Heart left ventricle (tissue), 13 donors: ENCODE results near the gene LIN52.

Experiments used
- POLR2A ChIP-seq, 2 donors: fragments of 450-650 bp; IDR thresholded peaks; one replicate each; pipeline ENCODE4 v1.6.1; 2017; ENCODE audit warnings: antibody characterized with exemption in 2 of 2, mild to moderate bottlenecking in 2 of 2, moderate library complexity in 2 of 2
- TF ChIP-seq, protein P1 (sequence below), 12 donors: fragments of 200-600 bp; sonication (generic) in 4 of 12; IDR thresholded peaks; one replicate each; pipeline versions ENCODE4 v1.5.0 to v1.8.0; 2018 to 2022; ENCODE audit warnings: antibody characterized with exemption in 12 of 12, mild to moderate bottlenecking in 5 of 12
- donor health status: ischemic (EF 13 %, LVEDD 7.1; RV severe dilation, severe dysfunction).
- donor health status: DM: no; HTN: yes; CAD: no.
- donor health status: DM: no; HTN: no; CAD: no.
- donor health status: ischemic (EF 25% LVEDD 6.9; RV normal size, moderate dysfunction).
- donor health status: ischemic (EF 25% LVEDD 5.7; RV mildly dilated, moderate dysfunction).
- donor health status: ischemic (EF 35%, LVEDD 5.7; RV mildly dilated, moderate dysfunction).
- donor health status: nonischemic (EF 11% LVEDD 7.7; RV severe dilation, severe dysfunction).
- donor health status: DM: yes; HTN: yes; CAD: no.
- donor health status: PGD.
- donor health status: ischemic (EF 29% LVEDD 5.4; RV normal size, mild dysfunction).
- donor health status: nonischemic (EF 23%, LVEDD 6.1; RV moderate dilation, normal function).

DNA sequence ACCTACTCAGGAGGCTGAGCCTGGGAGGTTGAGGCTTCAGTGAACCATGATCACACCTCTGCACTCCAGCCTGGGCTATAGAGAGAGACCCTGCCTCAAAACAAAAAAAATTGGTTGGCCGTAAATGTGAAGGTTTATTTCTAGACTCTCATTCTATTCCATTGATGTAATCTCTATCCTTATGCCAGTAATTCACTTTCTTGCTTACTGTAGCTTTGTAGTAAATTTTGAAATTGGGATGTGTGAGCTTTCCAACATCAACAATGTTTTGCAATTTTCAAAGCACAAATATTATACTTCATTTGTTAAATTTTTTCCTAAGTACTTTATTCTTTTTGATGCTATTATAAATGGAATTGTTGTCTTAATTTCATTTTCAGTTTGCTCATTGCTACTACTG lies 24.6 kb downstream of the LIN52 start:
- TF ChIP-seq, protein P1, sequence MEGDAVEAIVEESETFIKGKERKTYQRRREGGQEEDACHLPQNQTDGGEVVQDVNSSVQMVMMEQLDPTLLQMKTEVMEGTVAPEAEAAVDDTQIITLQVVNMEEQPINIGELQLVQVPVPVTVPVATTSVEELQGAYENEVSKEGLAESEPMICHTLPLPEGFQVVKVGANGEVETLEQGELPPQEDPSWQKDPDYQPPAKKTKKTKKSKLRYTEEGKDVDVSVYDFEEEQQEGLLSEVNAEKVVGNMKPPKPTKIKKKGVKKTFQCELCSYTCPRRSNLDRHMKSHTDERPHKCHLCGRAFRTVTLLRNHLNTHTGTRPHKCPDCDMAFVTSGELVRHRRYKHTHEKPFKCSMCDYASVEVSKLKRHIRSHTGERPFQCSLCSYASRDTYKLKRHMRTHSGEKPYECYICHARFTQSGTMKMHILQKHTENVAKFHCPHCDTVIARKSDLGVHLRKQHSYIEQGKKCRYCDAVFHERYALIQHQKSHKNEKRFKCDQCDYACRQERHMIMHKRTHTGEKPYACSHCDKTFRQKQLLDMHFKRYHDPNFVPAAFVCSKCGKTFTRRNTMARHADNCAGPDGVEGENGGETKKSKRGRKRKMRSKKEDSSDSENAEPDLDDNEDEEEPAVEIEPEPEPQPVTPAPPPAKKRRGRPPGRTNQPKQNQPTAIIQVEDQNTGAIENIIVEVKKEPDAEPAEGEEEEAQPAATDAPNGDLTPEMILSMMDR (IDR thresholded peaks at IDR 0.05) = no peak
- no peak for TF ChIP-seq POLR2A (IDR thresholded peaks at IDR 0.05)
